HT-29 (cell line): ENCODE data around the gene SH2D2A. TPM values are rescaled to one million over a fixed set of nuclear protein-coding genes. Genes with fewer than 3 reads are reported as not detected.

ENCODE experiments used
- DNase-seq: peaks from one replicate; pipeline ENCODE4 v3.0.0-alpha.2; 2015; ENCODE audit warnings: low spot score
- total RNA-seq: library from RNA; depleted of rRNA; stranded (reverse); fragments of >200 nt; shearing (Covaris generic); gene quantifications from 2 replicates; pipeline ENCODE4 v1.2.3, GENCODE V29; 2014

SH2D2A gene
- total RNA-seq, 1 experiment from 2014 or later = 11.3 TPM

DNA sequence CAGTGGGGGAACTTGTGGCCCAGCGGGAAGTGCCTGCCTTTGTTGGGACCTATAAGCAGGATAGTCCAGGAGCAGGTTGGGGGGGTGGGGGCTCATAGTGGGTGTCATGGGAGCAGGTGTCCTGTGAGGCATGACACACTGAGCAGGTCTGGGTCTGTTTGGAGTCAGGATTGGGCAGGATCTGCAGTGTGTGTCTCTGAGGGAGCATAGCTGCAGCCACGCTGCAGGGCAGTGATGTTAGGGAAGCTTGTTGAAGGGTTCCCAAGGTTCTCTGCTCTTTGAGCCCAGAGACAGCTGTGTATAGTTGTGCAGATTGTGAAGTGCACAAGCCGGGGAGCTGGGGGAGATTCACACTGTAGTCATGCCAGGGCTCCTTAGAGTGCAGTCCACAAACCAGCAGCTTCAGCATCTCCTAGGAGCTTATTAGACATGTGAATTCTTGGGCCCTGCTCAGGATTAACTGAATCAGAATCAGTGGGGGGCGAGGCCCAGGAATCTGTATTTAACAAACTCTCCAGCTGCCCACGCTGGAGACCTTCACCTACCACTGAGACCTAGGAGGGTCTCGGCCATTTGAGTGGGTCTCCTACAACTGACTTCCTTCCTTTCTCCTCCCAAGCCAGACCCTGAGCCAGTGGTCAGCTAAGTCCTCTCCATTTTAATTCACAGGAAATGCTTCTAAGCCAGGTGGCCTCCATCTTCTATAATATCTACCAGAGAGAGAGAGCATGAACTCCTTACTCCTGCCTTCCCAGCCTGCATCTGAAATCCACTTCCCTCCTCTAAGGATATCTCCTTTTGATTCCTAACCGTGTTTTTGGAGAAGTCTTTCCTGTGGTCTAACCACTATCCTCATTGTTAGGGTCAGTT, 31.2 kb upstream of the SH2D2A start:
- no peak for DNase-seq

DNA sequence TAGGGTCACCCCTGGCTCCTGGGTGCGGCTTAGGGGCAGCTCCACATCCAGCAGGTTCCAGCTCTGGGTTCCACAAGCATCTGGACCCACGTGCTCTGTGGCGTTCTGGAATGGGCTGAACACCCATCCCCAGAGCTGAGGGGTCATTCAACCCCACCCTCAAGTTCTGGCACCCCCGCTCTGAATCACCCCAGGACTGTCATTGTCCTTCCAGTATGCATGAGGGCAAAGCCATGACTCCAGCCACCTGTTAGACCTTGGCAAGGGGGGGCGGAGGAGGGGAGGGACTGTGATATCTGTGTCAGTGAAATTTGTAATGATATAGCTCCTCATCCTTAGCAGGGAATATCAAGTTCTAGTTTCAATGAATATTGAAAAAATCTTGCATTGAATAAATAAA, 30.0 kb upstream of the SH2D2A start:
- DNase-seq = no peak

DNA sequence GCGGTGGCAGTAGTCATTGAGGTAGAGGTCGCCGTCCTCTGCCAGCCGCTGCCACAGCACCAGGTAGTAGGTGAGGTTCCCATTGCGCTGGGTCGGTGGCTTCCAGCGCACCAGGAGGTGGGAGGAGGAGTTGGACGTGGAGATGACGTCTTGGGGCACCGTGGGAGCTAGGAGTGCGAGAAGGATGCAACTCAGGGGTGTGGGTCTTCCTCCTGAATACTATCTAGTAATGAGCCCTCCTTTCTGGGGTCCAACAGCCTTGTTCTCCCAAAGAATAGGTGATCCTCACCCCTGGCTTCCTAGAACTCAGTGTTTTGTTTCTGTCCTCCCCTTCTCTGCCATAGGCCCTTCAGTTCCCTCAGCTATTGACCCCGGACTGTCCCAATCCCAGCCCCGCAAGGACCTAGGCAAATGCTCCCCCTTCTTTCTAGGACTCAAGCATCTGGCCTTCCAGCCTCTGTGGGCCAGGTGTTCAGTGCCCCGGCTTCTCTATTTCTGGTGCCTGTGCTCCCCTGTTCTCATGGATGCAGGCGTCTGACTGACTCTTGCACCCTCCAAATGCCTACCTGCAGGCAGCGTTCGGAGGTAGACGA, 29.4 kb upstream of the SH2D2A start:
- no peak for DNase-seq

DNA sequence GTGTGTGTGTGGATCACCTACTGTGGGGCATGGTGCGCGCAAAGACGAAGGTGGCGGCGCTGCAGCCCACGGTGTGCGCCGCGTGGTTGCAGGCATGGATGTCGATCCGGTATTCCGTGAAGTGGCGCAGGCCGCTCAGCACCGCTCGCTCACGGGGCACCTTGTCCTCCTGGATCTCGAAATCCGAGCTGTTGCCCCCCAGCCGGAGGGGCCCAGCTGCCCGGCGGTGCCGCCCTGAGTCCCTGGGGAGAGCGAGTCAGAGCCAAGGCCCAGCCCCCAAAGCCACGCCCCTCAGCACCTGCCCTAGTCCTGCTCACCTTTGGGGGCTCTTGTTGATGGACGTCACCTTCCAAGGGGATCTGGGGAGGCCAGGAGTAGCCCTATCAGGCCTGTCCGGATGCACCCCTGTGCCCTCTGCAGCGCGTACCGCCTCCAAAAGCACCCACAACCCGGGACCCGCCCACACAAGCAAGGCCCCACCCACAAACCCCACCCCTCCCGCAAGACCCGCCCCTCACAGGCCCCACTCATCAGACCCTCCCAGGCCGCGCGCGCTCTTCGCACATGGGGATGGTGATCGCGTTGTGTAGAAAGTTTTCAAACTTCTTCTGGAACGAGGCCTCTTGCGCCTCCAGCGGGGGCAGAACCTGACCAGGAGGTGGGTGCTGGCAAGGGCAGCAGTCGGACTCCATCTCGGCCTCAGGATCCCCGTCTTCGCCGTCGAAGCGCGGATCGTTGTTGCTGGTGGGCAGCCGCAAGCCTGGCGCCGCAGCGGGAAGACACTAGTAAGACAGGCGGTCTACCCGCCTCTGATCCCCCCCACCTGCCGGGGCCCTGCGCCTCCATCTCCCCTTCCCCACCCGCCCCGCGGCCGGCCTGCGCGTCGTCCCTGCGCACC, 28.7 kb upstream of the SH2D2A start:
- no peak for DNase-seq

DNA sequence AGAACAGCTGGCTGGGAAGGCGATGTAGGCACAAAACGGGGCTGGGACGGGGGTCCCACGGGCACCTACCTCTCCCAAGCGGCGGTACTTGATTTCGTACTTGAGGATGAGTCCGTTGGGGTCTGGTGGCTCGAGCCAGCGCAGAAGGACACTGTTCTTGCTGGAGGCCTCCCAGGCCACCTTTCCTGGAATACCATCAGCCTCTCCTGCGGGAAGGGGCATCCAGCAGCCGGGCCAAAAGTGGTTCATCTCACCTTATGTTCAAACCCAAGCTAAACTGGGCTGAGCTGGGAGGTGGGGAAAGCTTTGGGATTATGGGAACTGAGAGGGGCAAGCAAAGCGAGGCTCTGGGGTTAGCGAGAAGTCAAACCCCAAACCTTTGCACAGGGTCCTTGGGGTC, 28.0 kb upstream of the SH2D2A start:
- DNase-seq = no peak

DNA sequence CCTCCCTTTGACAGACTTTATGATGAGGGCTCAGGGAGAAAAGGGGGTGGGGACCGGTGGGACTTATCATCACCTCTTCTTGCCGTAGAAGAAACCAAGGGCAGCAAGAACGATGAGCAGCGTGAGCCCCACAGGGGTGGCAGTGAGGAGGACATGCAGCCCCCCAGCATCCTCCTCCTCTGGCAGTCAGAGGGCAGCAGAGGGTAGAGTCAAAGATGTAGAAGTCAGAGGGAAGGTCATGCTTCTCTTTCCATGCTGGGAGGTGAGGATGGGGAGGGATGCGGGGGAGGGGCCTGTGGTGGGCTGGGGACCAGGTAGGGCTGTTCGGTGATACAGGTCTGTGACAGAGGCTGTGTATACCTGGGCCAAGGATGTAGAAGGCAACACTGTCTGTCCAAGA, 27.5 kb upstream of the SH2D2A start:
- DNase-seq = no peak

DNA sequence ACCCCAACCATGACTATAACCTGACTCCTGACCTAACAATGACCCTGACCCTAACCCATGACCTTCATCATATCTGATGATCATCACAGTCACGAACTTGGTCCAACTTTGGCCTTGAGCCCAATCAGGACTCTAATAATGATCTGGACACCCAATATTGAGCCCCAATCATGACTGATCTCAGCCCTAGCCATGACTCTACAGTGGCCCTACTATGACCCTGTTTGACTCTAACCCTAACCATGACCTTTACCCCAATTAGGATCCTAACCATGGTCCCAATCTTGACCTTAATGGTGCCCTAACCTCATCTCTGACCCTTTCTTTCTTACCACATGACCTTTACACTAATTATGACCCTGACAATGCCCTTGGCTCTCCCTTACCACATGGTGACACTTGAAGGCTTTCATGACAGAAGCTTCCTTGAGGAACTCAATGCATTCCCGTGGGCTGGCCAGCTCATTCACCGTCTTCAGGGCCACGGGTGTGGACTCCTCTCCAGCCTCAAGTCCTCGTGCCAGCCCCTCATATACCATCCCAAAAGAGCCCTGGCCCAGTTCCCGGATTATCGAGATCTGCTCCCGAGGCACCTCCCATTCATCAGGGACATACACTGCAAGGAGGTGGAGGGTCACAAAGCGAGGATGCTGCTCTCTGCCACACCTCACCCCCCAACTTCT, 26.1 kb upstream of the SH2D2A start:
- no peak for DNase-seq

DNA sequence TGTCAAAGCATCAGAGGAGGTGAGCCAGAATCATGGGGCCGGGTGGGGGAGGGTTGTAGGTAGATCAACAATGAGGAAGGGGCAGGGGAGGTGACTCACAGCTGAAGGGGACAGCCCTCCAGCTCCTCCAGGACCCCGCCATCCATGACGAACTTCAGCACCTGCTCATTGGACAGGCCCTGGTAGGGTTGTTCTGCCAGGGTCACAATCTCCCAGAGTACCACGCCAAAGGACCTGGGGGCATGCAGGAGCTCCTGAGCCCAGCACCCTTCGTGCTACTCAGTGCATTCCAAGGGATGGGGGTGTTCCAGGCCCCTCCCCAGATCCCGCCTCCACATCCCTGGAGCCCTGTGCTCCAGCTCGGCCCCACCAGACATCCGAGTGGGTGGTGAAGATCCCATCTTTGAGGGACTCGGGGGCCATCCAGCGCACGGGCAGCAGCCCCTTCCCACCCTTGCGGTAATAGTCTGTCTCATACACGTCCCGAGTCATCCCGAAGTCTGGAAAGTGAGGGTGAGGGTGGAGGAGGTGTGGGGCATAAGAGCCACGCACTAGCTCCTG, 24.7 kb upstream of the SH2D2A start:
- no peak for DNase-seq

DNA sequence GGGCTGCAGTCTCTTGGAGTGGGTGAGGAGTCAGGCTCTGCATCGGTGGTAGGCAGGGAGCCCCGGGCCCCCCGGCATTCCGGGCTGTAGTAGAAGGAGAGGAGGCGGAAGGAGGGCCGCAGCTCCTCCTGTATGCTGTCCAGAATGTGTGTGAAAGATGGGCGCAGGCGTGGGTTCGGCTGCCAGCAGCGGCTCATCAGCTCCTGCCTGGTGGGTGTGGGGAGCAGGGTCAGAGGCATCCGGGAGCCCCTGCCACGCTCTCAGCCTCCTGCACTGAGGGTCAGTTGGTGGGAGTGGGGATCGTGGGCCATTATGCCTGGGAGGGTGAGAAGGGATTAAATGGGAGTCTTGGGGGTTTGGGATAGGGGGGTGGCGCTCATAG, 24.2 kb upstream of the SH2D2A start:
- DNase-seq = no peak

DNA sequence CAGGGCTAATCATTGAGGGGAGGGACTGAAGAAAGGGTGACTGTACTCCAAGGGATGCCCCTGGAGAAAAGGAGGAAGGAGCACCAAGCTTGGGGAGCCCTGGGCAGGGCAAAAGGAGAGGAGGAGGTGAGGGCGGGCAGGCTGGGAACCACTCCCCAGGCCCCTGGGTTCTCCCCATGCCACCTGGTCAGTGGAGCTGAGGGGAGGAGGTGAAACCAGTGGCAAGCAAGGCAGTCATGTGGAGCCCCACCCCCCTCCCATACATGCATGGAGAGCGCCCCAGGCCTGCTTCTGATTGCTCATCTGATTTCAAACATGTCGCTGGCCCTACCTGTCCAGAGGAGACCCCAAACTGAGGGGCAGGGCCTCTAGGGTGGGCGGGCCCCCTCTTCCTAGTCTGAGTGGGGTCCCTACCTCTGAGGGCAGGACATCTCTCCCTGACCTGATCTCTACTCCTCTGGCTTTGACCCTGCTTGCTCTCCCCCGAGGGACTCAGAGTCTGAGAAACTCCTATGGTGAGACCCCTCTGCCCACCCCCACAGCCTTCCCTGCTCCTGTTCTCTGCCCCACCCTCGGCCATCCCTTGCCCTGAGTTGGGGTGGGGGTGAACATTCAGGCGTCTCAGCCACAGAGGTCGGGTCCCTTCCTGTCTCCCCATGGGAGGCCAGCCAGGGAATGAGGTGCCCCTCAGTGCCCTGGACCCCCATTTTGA, 23.7 kb upstream of the SH2D2A start:
- DNase-seq = no peak

DNA sequence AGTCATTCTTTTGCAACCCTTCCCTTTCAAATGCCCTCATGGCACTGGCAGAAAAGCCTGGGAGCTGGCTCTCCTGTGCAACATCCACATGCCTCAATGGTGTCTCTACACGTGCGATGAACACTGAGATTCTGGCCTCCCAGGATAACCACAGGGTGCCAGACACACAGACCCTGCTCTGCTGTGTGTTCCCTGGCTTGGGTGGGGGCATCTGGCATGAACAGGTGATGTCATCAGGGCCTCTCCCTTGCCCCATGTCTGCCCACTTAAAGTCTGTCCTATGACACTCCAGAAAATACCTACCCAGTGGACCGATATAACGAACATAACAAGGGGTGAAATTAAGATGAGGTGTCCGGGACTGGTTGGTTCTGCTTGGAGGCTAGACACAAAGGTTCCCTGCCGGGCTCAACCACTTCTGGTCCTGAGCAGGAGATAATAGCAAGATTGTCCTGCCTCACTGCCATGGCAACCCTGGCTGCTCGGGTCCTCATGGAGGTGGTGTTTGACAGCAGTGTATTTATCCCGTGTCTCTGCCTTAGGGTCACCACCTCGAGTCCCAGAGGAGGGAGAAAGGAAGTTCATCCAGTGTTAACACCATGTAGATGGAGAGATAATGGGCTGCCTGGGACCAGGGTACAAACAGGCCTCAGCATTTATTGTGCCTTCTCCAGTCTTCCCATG, 22.9 kb upstream of the SH2D2A start:
- DNase-seq = no peak

DNA sequence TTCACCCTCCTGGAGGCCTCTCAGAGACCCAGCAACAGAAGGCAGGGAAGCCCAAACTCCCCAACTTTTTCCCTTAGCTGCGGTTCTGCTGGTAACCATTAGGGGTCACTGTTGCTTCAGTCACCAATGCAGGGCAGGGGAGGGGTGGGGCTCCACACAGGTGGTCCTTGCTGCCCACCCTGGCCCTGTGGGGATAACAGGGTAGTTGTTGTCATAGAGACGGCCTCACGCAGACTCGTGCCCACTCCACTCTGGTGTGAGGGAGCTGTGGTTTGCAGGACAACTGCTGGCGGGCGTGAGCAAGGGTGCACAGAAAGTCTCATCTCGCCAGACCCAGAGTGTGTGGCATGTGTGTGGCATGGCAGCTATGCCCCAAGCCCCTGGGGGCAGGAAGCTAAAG, 22.3 kb upstream of the SH2D2A start:
- DNase-seq = peak; percentile 53

DNA sequence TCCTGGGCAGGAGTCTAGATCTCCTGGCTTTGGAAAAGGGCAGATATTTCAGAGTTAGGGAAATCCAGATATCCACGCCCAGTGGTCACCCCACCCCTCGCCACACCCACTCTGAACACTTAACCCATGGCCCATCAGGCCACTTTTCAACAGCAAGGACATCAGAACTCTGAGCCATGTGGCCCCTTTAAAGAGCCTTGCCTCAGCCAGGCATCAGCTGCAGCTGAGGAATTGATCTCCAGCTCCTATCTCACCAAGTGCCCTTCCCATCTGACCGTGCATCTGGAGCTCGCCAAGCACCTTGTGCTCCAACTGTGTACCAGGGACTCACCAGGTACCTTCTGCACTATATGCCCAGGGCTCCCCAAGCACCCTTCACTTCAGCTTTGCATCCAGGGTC, 20.2 kb upstream of the SH2D2A start:
- no peak for DNase-seq

DNA sequence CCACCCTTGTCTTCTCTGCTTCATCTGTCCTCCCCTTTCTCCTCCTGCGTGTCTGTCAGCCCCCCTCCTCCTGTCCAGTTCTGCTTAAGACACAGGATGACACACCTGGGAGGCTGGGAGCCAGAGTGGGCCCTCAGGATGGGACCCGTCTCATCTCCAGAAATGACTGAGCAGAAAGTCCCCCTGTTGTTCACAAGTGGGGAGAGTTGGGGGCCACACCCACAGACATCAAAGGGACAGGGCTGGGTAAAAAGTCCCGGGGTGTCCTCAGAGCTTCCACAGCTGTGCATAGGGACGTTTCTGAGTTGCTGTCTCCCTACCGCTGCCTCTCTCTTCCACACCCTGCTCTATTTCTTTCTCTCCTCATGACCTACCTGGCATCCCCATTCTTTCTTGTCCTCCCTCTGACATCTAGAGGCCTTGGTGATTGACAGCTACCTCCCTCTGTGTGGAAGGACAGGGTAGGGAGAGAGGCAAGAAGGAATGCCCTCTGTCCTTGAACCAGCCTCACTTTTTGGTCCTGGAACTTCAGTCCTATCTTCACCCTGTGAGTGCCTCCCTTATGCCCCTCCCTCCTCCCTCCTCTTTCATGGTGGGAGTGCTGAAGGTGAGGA, 19.5 kb upstream of the SH2D2A start:
- no peak for DNase-seq

DNA sequence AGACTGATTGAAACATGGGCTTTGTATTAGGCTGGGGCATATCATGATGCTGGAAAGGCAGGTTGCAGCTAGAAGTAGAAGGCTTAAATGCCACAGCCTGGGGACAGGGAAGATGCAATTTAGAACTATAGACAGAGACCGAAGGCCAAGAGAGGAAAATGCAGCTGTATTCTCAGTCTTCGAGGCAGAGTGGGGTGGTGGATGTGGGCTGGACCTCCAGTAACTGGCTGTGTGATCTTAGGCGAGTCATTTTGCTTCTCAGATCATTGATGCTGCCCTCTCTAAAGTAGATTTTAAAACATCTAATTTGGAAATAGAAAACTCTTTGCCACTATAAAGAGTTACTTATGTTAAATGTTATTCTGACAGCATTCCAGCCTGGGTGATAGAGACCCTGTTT, 17.7 kb upstream of the SH2D2A start:
- DNase-seq = no peak

DNA sequence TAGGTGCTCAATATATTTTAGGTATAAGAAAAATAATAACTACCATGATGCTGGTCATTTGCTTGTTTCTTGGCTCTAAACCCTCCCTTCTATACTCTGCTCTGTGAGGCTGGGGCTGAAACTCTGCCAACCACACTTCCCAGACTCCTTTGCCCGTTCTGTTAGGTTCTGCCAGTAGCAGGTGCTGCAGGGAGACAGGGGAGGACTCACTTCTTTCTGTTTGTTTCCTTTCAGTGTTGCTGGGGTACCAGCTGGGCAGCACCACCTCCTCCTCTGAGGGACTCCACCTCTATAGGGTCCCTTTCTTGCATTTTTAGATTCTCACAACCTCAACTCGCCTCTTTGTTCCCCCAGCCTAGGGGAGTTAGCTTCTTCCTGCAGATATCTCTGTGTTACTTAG, 17.0 kb upstream of the SH2D2A start:
- no peak for DNase-seq

DNA sequence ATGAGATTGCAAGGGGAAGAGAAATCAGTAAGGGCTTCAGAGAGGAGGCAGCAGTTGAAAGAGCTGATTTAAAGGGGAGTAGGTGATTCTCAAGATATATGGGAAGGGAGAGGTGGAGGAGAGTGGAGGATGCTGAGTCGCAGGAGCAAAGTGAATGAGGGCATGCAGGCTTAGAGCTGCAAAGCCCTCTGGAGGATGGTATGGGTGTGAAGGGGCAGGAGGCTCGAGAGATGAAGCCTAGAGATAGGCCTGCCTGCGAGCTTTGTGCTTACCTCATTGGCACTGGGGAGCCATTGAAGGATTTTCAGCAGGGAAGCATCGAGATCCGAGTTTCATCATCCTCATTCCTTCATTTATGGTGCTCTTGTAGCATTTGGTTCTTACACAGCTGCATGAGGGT, 15.8 kb upstream of the SH2D2A start:
- no peak for DNase-seq

DNA sequence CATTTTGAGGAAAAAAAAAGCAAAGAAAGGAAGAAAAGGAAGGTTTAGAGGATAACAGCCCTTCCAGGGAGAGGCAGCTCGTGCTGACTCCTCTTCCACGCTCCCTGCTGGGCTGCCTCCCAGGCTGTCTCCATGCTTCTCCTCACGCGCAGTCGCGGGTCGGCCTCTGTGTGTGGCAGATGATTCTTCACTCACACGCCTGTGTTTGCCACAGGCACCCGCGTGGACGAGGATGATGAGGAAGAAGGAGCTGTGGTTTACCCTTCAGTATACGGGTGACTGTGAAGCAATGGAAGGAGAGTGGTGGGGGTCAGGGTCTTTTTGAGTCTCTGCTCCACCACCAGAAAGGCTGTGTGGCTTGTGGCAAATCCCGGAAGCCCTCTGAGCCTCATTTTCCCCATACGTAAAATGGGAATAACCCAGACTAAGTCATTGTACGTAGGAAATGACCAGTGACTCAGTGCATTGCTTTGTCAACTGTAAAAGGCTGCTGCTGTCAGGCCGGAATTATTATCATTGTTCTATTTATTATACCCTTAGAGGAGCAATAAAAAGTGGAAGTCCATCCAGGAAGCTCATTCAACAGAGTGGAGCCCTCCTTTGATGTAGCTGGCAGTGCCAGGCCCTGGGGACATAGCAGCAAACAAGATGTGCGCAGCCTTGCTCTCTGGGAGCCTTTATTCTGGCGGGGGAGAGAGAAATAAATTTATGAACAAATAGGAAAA, 11.9 kb upstream of the SH2D2A start:
- no peak for DNase-seq

DNA sequence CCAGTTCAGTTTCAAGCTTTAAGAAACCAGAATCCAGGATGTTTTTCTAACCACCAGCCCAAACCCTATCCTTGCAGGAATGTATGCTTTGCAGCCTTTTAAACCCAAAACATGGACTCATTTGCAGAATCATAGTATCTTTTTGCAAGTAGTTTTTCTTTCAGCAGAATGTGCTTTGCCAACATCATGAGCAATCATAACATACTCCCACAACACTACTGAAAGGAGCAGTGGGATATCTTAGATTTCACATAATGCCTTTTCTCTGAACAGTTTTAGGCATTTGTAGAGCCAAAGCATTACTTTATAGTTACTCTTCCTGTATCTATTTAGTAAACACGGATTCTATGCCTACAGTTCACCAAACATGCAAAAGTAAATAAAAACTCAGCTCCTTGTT, 10.0 kb upstream of the SH2D2A start:
- no peak for DNase-seq
